Uterus (tissue), 4 donors: Measurements from ENCODE around the gene MRPL43. TPM values are rescaled to one million over a fixed set of nuclear protein-coding genes. Genes with fewer than 3 reads are reported as not detected.
A peak's percentile ranks its signal among the peaks of the same experiment; 100 is the strongest.

ENCODE experiments used
- DNase-seq, 2 donors: peaks; one replicate each; pipeline ENCODE4 v3.0.0-alpha.2; 2019 to 2020
- H3K27ac ChIP-seq, 2 donors: fragments of 200-600 bp; sonication (generic); 1 replicate in 1 of 2; 2 replicates in 1 of 2; pipeline ENCODE4 v1.5.1; 2016 to 2018
- H3K27me3 ChIP-seq, 2 donors: fragments of 200-600 bp; sonication (generic); one replicate each; pipeline ENCODE4 v1.5.1; 2018 to 2019; ENCODE audit warnings: control low read depth in 1 of 2
- H3K36me3 ChIP-seq, 2 donors: fragments of 200-600 bp; sonication (generic); one replicate each; pipeline ENCODE4 v1.5.1; 2019; ENCODE audit warnings: control low read depth in 1 of 2
- H3K4me1 ChIP-seq, 2 donors: fragments of 200-600 bp; sonication (generic); one replicate each; pipeline ENCODE4 v1.5.1; 2018 to 2019; ENCODE audit warnings: control low read depth in 1 of 2
- H3K4me3 ChIP-seq, 2 donors: fragments of 200-600 bp; sonication (generic); 1 replicate in 1 of 2; 2 replicates in 1 of 2; pipeline ENCODE4 v1.5.1; 2018 to 2019; ENCODE audit warnings: mild to moderate bottlenecking in 1 of 2
- H3K9me3 ChIP-seq, 2 donors: fragments of 200-600 bp; sonication (generic); one replicate each; pipeline ENCODE4 v1.5.1; 2019; ENCODE audit warnings: control low read depth in 1 of 2
- POLR2A ChIP-seq, 2 donors: fragments of 450-650 bp; IDR thresholded peaks; one replicate each; pipeline ENCODE4 v1.6.1; 2016; ENCODE audit warnings: antibody characterized with exemption in 2 of 2, mild to moderate bottlenecking in 1 of 2, moderate library complexity in 1 of 2
- intact Hi-C: fragments of 100-400 bp; cut with DNase I; formaldehyde crosslinking; loops from one replicate; pipeline ENCODE4 v1.15.1; 2023; ENCODE audit warnings: low total_unique reads
- total RNA-seq, 4 donors: library from RNA; depleted of rRNA in 3 of 4; stranded (reverse); fragments of >200 nt in 3 of 4; gene quantifications; one replicate each; pipeline versions ENCODE4 v1.1.0 to v1.2.4, GENCODE V29; 2014 to 2023
- TF ChIP-seq, protein P1 (sequence below), 4 experiments: fragments of 200-600 bp in 2 of 4; fragments of 450-650 bp in 2 of 4; sonication (generic) in 2 of 4; IDR thresholded peaks; one replicate each; pipeline ENCODE4 v1.5.1; 2016 to 2019; ENCODE audit warnings: antibody characterized with exemption in 4 of 4, mild to moderate bottlenecking in 2 of 4, moderate library complexity in 1 of 4
- donor health status: DM: yes; HTN: yes; CAD: no.

The MRPL43 gene
- total RNA-seq, 4 donors from 2014 or later: 36.9 to 134 (median 51.8) TPM

DNA sequence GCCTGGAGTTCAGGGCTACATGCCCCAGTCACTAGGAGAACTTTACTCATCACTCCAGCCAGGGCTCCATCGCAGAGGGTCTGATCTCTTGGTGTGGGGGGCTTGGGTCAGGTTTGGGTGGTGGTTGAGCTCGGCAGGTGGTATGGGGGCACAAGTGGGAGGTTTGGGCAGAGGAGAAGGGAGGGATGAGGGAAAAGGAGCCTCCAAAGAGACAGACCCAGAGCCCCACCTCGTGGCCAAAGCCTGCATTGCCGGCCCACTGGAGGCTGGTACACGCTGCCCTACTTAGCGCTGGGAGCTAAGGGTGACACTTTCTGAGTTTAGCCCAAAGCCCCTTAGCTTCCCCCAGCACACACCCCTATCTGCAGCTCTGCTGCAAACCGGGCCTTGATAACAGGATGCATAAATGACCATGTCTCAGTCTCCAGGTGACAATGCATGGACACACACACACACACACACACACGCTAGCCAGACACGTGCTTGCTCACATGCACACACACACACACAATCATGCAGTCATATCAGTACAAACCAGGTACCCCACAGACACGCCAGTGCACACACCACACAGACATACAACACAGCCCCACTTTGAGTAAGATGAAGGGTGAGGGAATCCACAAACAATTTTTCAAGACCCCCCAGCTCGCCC, 27.1 kb upstream of the MRPL43 start:
- TF ChIP-seq, protein P1, sequence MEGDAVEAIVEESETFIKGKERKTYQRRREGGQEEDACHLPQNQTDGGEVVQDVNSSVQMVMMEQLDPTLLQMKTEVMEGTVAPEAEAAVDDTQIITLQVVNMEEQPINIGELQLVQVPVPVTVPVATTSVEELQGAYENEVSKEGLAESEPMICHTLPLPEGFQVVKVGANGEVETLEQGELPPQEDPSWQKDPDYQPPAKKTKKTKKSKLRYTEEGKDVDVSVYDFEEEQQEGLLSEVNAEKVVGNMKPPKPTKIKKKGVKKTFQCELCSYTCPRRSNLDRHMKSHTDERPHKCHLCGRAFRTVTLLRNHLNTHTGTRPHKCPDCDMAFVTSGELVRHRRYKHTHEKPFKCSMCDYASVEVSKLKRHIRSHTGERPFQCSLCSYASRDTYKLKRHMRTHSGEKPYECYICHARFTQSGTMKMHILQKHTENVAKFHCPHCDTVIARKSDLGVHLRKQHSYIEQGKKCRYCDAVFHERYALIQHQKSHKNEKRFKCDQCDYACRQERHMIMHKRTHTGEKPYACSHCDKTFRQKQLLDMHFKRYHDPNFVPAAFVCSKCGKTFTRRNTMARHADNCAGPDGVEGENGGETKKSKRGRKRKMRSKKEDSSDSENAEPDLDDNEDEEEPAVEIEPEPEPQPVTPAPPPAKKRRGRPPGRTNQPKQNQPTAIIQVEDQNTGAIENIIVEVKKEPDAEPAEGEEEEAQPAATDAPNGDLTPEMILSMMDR (IDR thresholded peaks at IDR 0.05): peak; percentile 79 to 94 (median 92)
- TF ChIP-seq POLR2A (IDR thresholded peaks at IDR 0.05): peak in 1 of 2 donors; percentile 18
- H3K4me1 ChIP-seq: peaks cover 0 to 4% of the 10 kb centered on the region in 2 donors
- H3K9me3 ChIP-seq: no peaks in the 10 kb centered on the region
- no peak overlapping the region for H3K4me3 ChIP-seq
- H3K27ac ChIP-seq: no peak overlapping the region
- H3K27me3 ChIP-seq: peaks cover 0 to 3% of the 10 kb centered on the region in 2 donors
- intact Hi-C loops: no loop called here
- peak; percentile 85 for DNase-seq
- no peaks in the 10 kb centered on the region for H3K36me3 ChIP-seq

GRCh38 chr10:101013365-101013825, 26.1 kb upstream of the MRPL43 start:
- Histone ChIP-seq H3K27me3 (no peaks in the 10 kb centered on the region), H3K36me3 (no peaks in the 10 kb centered on the region), H3K4me1 (peaks cover 0 to 4% of the 10 kb centered on the region in 2 donors), H3K4me3 (no peak overlapping the region), H3K27ac (peak overlapping the region; percentile 13 to 60), H3K9me3 (no peaks in the 10 kb centered on the region)
- no peak for TF ChIP-seq POLR2A (IDR thresholded peaks at IDR 0.05)
- TF ChIP-seq, protein P1 (IDR thresholded peaks at IDR 0.05): no peak
- intact Hi-C loops: no loop called here
- DNase-seq: no peak

- H3K27ac ChIP-seq: peak overlapping the region; percentile 13 to 60
- no peak for TF ChIP-seq POLR2A (IDR thresholded peaks at IDR 0.05)
- TF ChIP-seq, protein P1 (IDR thresholded peaks at IDR 0.05): peak; percentile 80 to 93 (median 88)
- peaks cover 4% of the 10 kb centered on the region in 2 donors for H3K4me1 ChIP-seq
Observed at GRCh38 chr10:101012525-101013364, 25.4 kb upstream of the MRPL43 start.

GRCh38 chr10:101011517-101012423, 24.5 kb upstream of the MRPL43 start:
- Histone ChIP-seq H3K36me3 (no peaks in the 10 kb centered on the region), H3K9me3 (no peaks in the 10 kb centered on the region), H3K4me1 (peaks cover 4 to 6% of the 10 kb centered on the region in 2 donors), H3K27ac (peak overlapping the region; percentile 13 to 60), H3K4me3 (no peak overlapping the region), H3K27me3 (no peaks in the 10 kb centered on the region)
- no peak for DNase-seq
- intact Hi-C loops: no loop called here
- TF ChIP-seq, protein P1 (IDR thresholded peaks at IDR 0.05): no peak
- no peak for TF ChIP-seq POLR2A (IDR thresholded peaks at IDR 0.05)

More at GRCh38 chr10:101012525-101013364, 25.4 kb upstream of the MRPL43 start:
- intact Hi-C loops: no loop called here
- no peaks in the 10 kb centered on the region for H3K27me3 ChIP-seq
- H3K9me3 ChIP-seq: no peaks in the 10 kb centered on the region
- peak; percentile 86 to 91 for DNase-seq
- H3K36me3 ChIP-seq: no peaks in the 10 kb centered on the region
- no peak overlapping the region for H3K4me3 ChIP-seq
